HG02938 (cell line): Measurements from ENCODE around the gene RBM8A.

ENCODE experiments used
- ATAC-seq: cut with Tn5 transposase; IDR thresholded peaks from one replicate; pipeline ENCODE4 v1.9.1; 2021; ENCODE audit warnings: mild to moderate bottlenecking, moderate library complexity; ENCODE audit not compliant: unreplicated experiment

Gene RBM8A

GRCh38 chr1:145884675-145885074 lies 42.6 kb downstream of the RBM8A start:
- no peak for ATAC-seq

GRCh38 chr1:145879775-145880174 lies 47.5 kb downstream of the RBM8A start:
- ATAC-seq = no peak

GRCh38 chr1:145878724-145879123 lies 48.6 kb downstream of the RBM8A start:
- ATAC-seq = no peak

- no peak for ATAC-seq
These were observed 49.3 kb downstream of the RBM8A start for GRCh38 chr1:145877923-145878486.

GRCh38 chr1:145874646-145875045 lies 52.6 kb downstream of the RBM8A start:
- no peak for ATAC-seq

- no peak for ATAC-seq
These were observed 55.0 kb downstream of the RBM8A start for GRCh38 chr1:145871994-145872924.
